KMS-11 (cell line): Measurements from ENCODE around the gene ENOSF1.

Experiments used
- H2AFZ ChIP-seq: fragments of 200-600 bp; sonication (generic); 2 replicates; pipeline ENCODE4 v1.6.1; 2016; ENCODE audit warnings: antibody characterized with exemption, mixed run types, low read depth
- H3K27ac ChIP-seq: fragments of 200-600 bp; sonication (generic); 2 replicates; pipeline ENCODE4 v1.6.1; 2016; ENCODE audit warnings: mild to moderate bottlenecking, mixed run types
- H3K27me3 ChIP-seq: fragments of 200-600 bp; sonication (generic); 2 replicates; pipeline ENCODE4 v1.6.1; 2017; ENCODE audit warnings: mild to moderate bottlenecking, low read depth, mixed run types, moderate library complexity; ENCODE audit not compliant: insufficient read depth
- H3K36me3 ChIP-seq: fragments of 200-600 bp; sonication (generic); 2 replicates; pipeline ENCODE4 v1.6.1; 2017; ENCODE audit warnings: mild to moderate bottlenecking, mixed run types; ENCODE audit not compliant: insufficient read depth
- H3K4me1 ChIP-seq: fragments of 200-600 bp; sonication (generic); 2 replicates; pipeline ENCODE4 v1.6.1; 2016; ENCODE audit warnings: mild to moderate bottlenecking, low read depth, mixed run types; ENCODE audit not compliant: poor library complexity, severe bottlenecking
- H3K4me2 ChIP-seq: fragments of 200-600 bp; sonication (generic); 2 replicates; pipeline ENCODE4 v1.7.0; 2016; ENCODE audit warnings: mild to moderate bottlenecking, mixed run types
- H3K4me3 ChIP-seq: fragments of 200-600 bp; sonication (generic); IDR thresholded peaks from 2 replicates; pipeline ENCODE4 v1.6.1; 2017; ENCODE audit warnings: low read depth, low read length, mixed read lengths; ENCODE audit not compliant: insufficient read depth
- H3K79me2 ChIP-seq: fragments of 200-600 bp; sonication (generic); 2 replicates; pipeline ENCODE4 v1.6.1; 2016; ENCODE audit warnings: low read depth, mixed run types; ENCODE audit not compliant: insufficient read depth
- H3K9ac ChIP-seq: fragments of 200-600 bp; sonication (generic); 2 replicates; pipeline ENCODE4 v1.6.1; 2016; ENCODE audit warnings: mild to moderate bottlenecking, mixed run types
- H4K20me1 ChIP-seq: fragments of 200-600 bp; sonication (generic); 2 replicates; pipeline ENCODE4 v1.6.1; 2016; ENCODE audit warnings: mild to moderate bottlenecking, mixed run types; ENCODE audit not compliant: insufficient read depth
- TF ChIP-seq, protein P1 (sequence below): fragments of 200-600 bp; sonication (generic); conservative IDR thresholded peaks from 2 replicates; pipeline ENCODE4 v1.6.1; 2017; ENCODE audit warnings: low read depth, mild to moderate bottlenecking, antibody characterized with exemption, low read length, moderate library complexity, mixed read lengths

ENOSF1 gene

DNA sequence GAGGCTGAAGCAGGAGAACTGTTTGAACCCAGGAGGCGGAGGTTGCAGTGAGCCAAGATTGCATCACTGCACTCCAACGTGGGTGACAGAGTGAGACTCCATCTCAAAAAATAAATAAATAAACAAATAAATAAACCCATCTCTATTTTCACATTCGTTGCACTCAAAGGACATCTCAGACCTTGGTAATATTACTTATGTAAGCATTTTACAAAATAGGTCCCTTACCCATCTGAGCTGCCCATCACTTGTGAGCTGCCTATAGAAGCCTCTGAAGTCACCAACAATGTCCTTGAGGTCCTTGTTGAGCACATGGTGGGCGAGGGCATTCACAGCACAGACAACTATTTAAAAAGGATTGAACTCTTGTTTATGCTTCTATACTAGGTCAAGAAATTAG, 15.4 kb downstream of the ENOSF1 start:
- TF ChIP-seq, protein P1, sequence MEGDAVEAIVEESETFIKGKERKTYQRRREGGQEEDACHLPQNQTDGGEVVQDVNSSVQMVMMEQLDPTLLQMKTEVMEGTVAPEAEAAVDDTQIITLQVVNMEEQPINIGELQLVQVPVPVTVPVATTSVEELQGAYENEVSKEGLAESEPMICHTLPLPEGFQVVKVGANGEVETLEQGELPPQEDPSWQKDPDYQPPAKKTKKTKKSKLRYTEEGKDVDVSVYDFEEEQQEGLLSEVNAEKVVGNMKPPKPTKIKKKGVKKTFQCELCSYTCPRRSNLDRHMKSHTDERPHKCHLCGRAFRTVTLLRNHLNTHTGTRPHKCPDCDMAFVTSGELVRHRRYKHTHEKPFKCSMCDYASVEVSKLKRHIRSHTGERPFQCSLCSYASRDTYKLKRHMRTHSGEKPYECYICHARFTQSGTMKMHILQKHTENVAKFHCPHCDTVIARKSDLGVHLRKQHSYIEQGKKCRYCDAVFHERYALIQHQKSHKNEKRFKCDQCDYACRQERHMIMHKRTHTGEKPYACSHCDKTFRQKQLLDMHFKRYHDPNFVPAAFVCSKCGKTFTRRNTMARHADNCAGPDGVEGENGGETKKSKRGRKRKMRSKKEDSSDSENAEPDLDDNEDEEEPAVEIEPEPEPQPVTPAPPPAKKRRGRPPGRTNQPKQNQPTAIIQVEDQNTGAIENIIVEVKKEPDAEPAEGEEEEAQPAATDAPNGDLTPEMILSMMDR: no peak
- H2AFZ ChIP-seq: no peak overlapping the region
- H3K27ac ChIP-seq: no peak overlapping the region
- H3K4me3 ChIP-seq: no peak overlapping the region
- H3K27me3 ChIP-seq: no peaks in the 10 kb centered on the region
- H3K4me1 ChIP-seq: peaks cover 25% of the 10 kb centered on the region
- H3K4me2 ChIP-seq: no peak overlapping the region
- no peaks in the 10 kb centered on the region for H3K36me3 ChIP-seq
- H3K79me2 ChIP-seq: no peaks in the 10 kb centered on the region
- H3K9ac ChIP-seq: no peak overlapping the region
- no peaks in the 10 kb centered on the region for H4K20me1 ChIP-seq

DNA sequence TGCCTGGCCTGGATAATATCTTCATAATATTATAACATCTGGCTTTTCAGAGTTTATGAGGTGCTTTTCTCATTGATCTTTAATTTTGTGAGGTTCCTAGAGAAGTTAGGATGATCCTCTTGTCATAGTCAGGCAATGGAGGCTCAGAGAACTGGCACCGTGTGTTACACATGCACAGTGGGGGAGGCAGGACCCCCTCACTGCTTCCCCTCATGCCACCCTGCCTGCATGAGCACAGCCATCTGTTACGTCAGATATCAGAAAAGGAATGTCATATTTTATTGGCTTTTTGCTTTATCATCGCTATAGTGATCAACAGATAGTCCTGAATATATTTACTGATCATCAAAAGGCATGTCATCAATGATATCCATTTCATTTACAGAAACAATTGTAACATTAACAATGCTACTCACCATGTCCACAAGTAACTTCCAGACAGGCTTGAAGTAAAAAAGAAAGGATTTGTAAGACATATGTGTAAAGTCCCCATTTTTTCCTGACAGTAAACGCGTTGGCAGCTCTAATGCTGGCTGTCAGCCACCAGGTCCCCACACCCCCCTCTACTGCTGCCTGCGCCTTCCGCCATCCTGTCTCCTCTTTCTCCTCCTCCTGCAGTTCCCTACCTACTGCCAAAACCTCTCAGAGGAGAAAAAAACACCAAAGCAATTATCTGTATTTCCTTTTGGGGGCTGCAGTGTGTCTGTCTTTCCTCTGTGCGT, 18.8 kb downstream of the ENOSF1 start:
- peak overlapping the region; percentile 44; the same call in 1 of the 2 replicates for H3K27ac ChIP-seq
- H3K4me3 ChIP-seq: no peak overlapping the region

DNA sequence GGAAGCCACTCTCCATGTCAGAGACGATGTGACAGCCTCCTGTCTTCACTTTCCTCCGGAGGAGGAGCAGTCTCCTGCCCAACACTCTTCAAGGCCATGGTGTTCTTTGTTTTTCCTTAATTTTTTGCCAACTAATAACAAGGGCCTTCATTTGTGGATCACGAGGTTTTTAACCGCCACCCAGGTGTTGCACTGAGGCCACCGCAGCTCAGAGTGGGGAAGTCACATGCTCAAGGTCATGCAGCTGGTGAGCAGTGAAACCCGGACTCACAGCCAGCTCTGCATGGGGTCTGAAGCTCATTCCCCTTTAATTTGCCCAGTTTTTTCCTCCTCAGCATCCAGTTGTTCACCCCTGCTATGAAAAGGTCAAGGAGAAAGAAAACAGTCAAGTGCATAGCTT, 19.6 kb downstream of the ENOSF1 start:
- Histone ChIP-seq H3K9ac (no peak overlapping the region), H2AFZ (no peak overlapping the region), H3K36me3 (no peaks in the 10 kb centered on the region), H4K20me1 (no peaks in the 10 kb centered on the region), H3K4me1 (peaks cover 24% of the 10 kb centered on the region), H3K79me2 (no peaks in the 10 kb centered on the region), H3K4me2 (0 out of 2 replicates have a peak overlapping the region, but pooled peaks have one; percentile 29), H3K27ac (peak overlapping the region; percentile 44; the same call in 1 of the 2 replicates), H3K27me3 (no peaks in the 10 kb centered on the region), H3K4me3 (no peak overlapping the region)
- TF ChIP-seq, protein P1: no peak

More for the DNA sequence above, 18.8 kb downstream of the ENOSF1 start:
- Histone ChIP-seq H3K36me3 (no peaks in the 10 kb centered on the region), H3K79me2 (no peaks in the 10 kb centered on the region), H3K27me3 (no peaks in the 10 kb centered on the region), H2AFZ (no peak overlapping the region), H3K9ac (no peak overlapping the region), H3K4me1 (peaks cover 31% of the 10 kb centered on the region), H4K20me1 (no peaks in the 10 kb centered on the region), H3K4me2 (no peak overlapping the region)
- TF ChIP-seq, protein P1: no peak

DNA sequence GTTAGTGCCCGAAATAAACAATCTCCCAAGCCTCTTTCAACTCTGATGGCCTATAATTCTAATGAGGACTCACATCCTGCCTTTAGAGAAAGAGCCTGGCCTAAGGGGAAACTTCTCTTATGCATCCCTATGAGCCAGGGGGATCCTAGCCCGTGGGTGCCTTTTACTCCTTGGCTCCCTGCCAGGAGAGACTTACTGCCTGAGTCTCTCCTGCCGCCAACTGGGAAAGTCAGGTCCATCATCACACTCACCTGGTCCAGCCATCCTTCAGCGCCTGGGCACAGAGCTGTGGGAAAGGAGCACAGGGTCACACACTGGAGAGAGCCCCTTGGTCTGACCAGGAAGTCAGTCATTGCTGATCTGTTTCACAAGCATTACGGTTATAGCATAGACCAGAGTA, 24.1 kb downstream of the ENOSF1 start:
- Histone ChIP-seq H3K27ac (no peak overlapping the region), H3K4me3 (no peak overlapping the region), H3K27me3 (no peaks in the 10 kb centered on the region), H3K9ac (no peak overlapping the region), H3K4me2 (no peak overlapping the region), H4K20me1 (no peaks in the 10 kb centered on the region), H3K79me2 (no peaks in the 10 kb centered on the region), H3K36me3 (no peaks in the 10 kb centered on the region), H3K4me1 (peaks cover 11% of the 10 kb centered on the region), H2AFZ (no peak overlapping the region)
- TF ChIP-seq, protein P1: no peak
